Lower leg skin (tissue), 3 donors: ENCODE data around the gene PLPP7.

Experiments
- POLR2A ChIP-seq, 2 donors: fragments of 450-650 bp; IDR thresholded peaks; one replicate each; pipeline ENCODE4 v1.6.1; 2016 to 2017; ENCODE audit warnings: antibody characterized with exemption in 2 of 2, mild to moderate bottlenecking in 1 of 2, moderate library complexity in 1 of 2
- TF ChIP-seq, protein P1 (sequence below), 3 donors: fragments of 450-650 bp; IDR thresholded peaks; one replicate each; pipeline ENCODE4 v1.5.1; 2016; ENCODE audit warnings: antibody characterized with exemption in 3 of 3, mild to moderate bottlenecking in 3 of 3, moderate library complexity in 2 of 3

DNA sequence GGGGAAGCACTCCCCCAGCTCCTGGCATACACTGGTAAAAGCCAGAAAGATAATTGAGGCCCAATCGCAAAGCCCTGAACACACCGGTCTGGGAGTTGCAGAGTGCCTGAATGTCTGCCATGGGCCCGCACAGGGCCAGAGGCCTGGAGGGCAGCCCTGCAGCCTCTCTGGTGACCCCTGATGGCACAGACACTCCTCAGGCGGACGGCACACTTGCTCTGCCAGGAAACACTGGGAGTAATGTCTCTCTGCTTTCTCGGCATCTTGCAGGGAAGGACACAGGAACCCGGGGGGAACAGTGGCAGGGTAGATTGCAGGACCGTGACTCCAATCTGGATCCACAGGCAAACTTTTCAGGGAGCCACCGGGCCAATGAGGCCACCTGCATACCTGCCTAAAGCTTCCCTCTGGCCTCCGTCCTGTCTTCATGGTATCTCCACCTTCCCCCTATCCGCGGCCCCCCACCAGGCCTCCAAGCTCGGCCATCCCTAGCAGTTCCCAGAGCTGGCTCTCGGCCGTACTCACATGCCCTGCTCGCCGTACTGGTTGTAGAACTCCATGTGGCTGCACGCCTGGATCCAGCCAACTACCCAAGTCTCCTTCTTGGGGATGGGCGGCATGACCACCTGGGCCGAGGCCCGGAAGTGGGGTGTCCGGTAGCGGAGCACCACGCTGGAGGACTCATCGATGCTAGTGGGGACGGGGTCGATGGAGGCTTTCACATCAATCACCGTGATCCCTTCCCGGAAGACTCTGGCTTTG lies 14.0 kb upstream of the PLPP7 start:
- TF ChIP-seq POLR2A (IDR thresholded peaks at IDR 0.05) = no peak
- TF ChIP-seq, protein P1, sequence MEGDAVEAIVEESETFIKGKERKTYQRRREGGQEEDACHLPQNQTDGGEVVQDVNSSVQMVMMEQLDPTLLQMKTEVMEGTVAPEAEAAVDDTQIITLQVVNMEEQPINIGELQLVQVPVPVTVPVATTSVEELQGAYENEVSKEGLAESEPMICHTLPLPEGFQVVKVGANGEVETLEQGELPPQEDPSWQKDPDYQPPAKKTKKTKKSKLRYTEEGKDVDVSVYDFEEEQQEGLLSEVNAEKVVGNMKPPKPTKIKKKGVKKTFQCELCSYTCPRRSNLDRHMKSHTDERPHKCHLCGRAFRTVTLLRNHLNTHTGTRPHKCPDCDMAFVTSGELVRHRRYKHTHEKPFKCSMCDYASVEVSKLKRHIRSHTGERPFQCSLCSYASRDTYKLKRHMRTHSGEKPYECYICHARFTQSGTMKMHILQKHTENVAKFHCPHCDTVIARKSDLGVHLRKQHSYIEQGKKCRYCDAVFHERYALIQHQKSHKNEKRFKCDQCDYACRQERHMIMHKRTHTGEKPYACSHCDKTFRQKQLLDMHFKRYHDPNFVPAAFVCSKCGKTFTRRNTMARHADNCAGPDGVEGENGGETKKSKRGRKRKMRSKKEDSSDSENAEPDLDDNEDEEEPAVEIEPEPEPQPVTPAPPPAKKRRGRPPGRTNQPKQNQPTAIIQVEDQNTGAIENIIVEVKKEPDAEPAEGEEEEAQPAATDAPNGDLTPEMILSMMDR (IDR thresholded peaks at IDR 0.05) = no peak
